Loucy (cell line): ENCODE results near the gene PHOX2B.

ENCODE experiments used
- H2AFZ ChIP-seq: fragments of 200-600 bp; sonication (generic); 2 replicates; pipeline ENCODE4 v1.6.0; 2016; ENCODE audit warnings: antibody characterized with exemption, mild to moderate bottlenecking, low read length, moderate library complexity
- H3F3A ChIP-seq: fragments of 200-600 bp; 2 replicates; pipeline ENCODE4 v1.6.0; 2016; ENCODE audit warnings: antibody characterized with exemption, low read depth, mild to moderate bottlenecking
- H3K27me3 ChIP-seq: fragments of 200-600 bp; sonication (generic); 2 replicates; pipeline ENCODE4 v1.6.1; 2014; ENCODE audit warnings: low read length, mild to moderate bottlenecking; ENCODE audit not compliant: insufficient read depth, poor library complexity, severe bottlenecking
- H3K36me3 ChIP-seq: fragments of 200-600 bp; sonication (generic); 2 replicates; pipeline ENCODE4 v1.6.1; 2016; ENCODE audit warnings: low read length; ENCODE audit not compliant: insufficient read depth
- H3K4me1 ChIP-seq: fragments of 200-600 bp; sonication (generic); 2 replicates; pipeline ENCODE4 v1.5.1; 2014; ENCODE audit warnings: low read length, mild to moderate bottlenecking; ENCODE audit not compliant: insufficient read depth, poor library complexity, severe bottlenecking
- H3K4me2 ChIP-seq: fragments of 200-600 bp; sonication (generic); 2 replicates; pipeline ENCODE4 v1.6.0; 2014; ENCODE audit warnings: antibody characterized with exemption, low read length, low read depth, mild to moderate bottlenecking; ENCODE audit not compliant: poor library complexity, severe bottlenecking
- H3K4me3 ChIP-seq: fragments of 200-600 bp; sonication (generic); 2 replicates; pipeline ENCODE4 v1.5.1; 2014; ENCODE audit warnings: low read length, mild to moderate bottlenecking, mixed read lengths; ENCODE audit not compliant: poor library complexity, severe bottlenecking
- H3K79me2 ChIP-seq: fragments of 200-600 bp; sonication (generic); 2 replicates; pipeline ENCODE4 v1.6.1; 2014; ENCODE audit warnings: low read length; ENCODE audit not compliant: insufficient read depth
- H3K9ac ChIP-seq: fragments of 200-600 bp; sonication (generic); 2 replicates; pipeline ENCODE4 v1.6.0; 2014; ENCODE audit warnings: mild to moderate bottlenecking, low read depth, low read length, moderate library complexity; ENCODE audit not compliant: poor library complexity, severe bottlenecking
- H3K9me2 ChIP-seq: fragments of 200-600 bp; sonication (generic); replicated peaks from 2 replicates; pipeline ENCODE4 v1.6.1; 2016; ENCODE audit warnings: low read depth, low read length, mixed read lengths
- H3K9me3 ChIP-seq: fragments of 200-600 bp; sonication (generic); 2 replicates; pipeline ENCODE4 v1.6.1; 2014; ENCODE audit warnings: mild to moderate bottlenecking, antibody characterized with exemption, low read length, low read depth; ENCODE audit not compliant: insufficient read depth
- H4K20me1 ChIP-seq: fragments of 200-600 bp; sonication (generic); 2 replicates; pipeline ENCODE4 v1.6.0; 2014; ENCODE audit warnings: antibody characterized with exemption, low read length, mild to moderate bottlenecking; ENCODE audit not compliant: insufficient read depth, poor library complexity, severe bottlenecking
- EZH2phosphoT487 ChIP-seq: fragments of 200-600 bp; IDR thresholded peaks from 2 replicates; pipeline ENCODE4 v1.6.1; 2018; ENCODE audit warnings: antibody characterized with exemption, mild to moderate bottlenecking, moderate library complexity, borderline replicate concordance
- TF ChIP-seq, protein P1 (sequence below): fragments of 200-600 bp; sonication (generic); conservative IDR thresholded peaks from 2 replicates; pipeline ENCODE4 v1.5.1; 2014; ENCODE audit warnings: mild to moderate bottlenecking, antibody characterized with exemption, low read length

PHOX2B gene

DNA sequence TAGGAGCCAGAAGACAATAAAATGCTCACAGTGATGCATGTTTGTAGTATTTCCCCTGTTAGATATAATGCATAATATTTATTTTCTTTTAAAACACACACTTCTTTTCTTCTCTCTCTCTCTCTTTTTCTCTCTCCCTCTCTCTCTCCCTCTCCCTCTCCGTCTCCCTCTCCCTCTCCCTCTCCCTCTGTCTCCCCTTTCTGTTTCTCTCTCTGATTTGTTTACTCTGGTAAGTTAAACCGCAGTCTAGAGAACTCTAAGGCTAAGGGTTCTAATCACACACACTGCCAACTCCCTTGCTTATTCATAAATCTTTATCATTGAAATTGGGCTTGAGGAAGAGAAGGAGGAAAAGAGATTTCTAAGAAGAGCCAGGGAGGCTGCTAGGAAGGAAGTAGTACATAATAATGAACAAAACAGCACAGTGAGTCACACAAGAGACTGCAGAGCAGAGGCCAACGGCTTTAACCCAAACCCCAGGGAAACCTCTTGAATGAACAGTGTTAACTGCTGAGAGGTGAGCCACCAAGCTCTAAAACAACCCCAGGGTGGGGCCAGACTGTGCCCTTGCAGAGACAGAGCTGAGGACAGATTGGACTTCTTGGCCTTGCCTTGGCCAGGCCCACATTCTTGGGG, 9.1 kb upstream of the PHOX2B start:
- Histone ChIP-seq H3K9me3 (no peaks in the 10 kb centered on the region), H2AFZ (no peak overlapping the region), H3F3A (no peaks in the 10 kb centered on the region), H3K27me3 (no peaks in the 10 kb centered on the region), H3K79me2 (no peaks in the 10 kb centered on the region), H3K36me3 (no peaks in the 10 kb centered on the region), H3K4me2 (no peak overlapping the region), H3K4me1 (no peaks in the 10 kb centered on the region), H4K20me1 (no peaks in the 10 kb centered on the region), H3K4me3 (no peak overlapping the region), H3K9ac (no peak overlapping the region), H3K9me2 (no peaks in the 10 kb centered on the region)
- no peak for TF ChIP-seq EZH2phosphoT487
- TF ChIP-seq, protein P1, sequence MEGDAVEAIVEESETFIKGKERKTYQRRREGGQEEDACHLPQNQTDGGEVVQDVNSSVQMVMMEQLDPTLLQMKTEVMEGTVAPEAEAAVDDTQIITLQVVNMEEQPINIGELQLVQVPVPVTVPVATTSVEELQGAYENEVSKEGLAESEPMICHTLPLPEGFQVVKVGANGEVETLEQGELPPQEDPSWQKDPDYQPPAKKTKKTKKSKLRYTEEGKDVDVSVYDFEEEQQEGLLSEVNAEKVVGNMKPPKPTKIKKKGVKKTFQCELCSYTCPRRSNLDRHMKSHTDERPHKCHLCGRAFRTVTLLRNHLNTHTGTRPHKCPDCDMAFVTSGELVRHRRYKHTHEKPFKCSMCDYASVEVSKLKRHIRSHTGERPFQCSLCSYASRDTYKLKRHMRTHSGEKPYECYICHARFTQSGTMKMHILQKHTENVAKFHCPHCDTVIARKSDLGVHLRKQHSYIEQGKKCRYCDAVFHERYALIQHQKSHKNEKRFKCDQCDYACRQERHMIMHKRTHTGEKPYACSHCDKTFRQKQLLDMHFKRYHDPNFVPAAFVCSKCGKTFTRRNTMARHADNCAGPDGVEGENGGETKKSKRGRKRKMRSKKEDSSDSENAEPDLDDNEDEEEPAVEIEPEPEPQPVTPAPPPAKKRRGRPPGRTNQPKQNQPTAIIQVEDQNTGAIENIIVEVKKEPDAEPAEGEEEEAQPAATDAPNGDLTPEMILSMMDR, result no peak

DNA sequence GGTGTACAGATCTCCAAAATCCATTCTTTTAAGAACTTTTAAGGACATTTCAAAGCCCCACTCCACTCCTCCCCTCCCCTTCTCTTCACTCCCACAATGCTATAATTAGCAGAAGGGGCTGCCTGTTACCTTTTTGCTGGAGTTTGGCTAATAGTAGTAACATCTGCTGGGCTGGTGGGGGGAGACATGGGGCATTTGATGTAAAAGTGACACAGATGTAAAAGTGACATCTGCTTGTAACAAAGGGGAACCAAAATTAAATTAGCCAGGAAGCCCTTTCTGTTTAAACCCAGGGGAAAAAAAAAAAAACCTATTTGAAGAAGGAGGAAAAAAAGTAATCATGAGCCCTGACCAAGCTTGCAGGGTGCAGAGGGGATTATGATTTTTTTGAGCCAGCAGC, 5.4 kb upstream of the PHOX2B start:
- no peaks in the 10 kb centered on the region for H3F3A ChIP-seq
- H3K4me1 ChIP-seq, result no peaks in the 10 kb centered on the region
- H3K9me2 ChIP-seq, result no peaks in the 10 kb centered on the region
- no peaks in the 10 kb centered on the region for H3K27me3 ChIP-seq
- H3K4me2 ChIP-seq, result no peak overlapping the region
- H3K79me2 ChIP-seq, result no peaks in the 10 kb centered on the region
- no peaks in the 10 kb centered on the region for H3K9me3 ChIP-seq
- no peak overlapping the region for H2AFZ ChIP-seq
- no peak overlapping the region for H3K4me3 ChIP-seq
- no peak overlapping the region for H3K9ac ChIP-seq
- H4K20me1 ChIP-seq, result no peaks in the 10 kb centered on the region
- TF ChIP-seq, protein P1, result no peak
- TF ChIP-seq EZH2phosphoT487, result no peak
- no peaks in the 10 kb centered on the region for H3K36me3 ChIP-seq

DNA sequence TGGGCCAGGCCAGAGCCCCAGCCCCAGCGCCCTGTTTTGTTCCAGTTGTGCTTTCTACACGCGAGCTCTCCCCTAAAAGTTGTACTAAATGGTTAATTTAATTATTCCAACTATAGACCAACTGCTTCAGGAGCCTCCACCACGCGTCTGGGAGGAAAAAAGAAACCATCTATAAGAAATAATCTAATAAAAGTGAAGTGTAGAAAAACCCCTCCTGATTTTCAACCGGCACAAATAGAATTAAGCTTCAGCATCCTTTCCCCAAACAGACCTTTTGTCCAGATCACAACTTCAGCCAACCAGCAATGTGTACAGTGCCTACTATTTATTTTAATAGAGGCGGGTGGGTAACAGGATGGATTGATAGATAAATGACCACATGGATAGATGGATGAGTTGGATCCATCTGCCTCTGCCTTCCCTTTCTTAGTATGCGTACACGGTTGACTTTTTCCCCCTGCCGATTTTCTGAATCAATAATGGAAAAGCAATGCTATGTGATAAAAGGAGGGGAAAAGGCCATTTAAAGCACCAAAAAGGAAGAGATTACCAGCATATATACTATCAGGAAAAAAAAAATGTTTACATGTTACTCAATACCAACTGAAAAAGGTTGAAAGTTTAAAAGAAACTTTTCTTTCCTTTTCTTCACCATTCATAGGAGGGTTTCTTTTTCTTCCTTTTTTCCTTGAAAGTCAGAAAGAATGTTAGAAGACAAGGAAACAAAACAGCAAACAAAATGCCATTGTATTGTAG, 3.7 kb upstream of the PHOX2B start:
- TF ChIP-seq, protein P1, result no peak
- TF ChIP-seq EZH2phosphoT487, result no peak
- Histone ChIP-seq H3K4me3 (no peak overlapping the region), H3K9me2 (no peaks in the 10 kb centered on the region), H3K79me2 (no peaks in the 10 kb centered on the region), H3K36me3 (no peaks in the 10 kb centered on the region), H3F3A (no peaks in the 10 kb centered on the region), H4K20me1 (no peaks in the 10 kb centered on the region), H2AFZ (no peak overlapping the region), H3K9ac (no peak overlapping the region), H3K4me1 (no peaks in the 10 kb centered on the region), H3K27me3 (no peaks in the 10 kb centered on the region), H3K4me2 (no peak overlapping the region), H3K9me3 (no peaks in the 10 kb centered on the region)
